ENCODE measurements around the gene HMGCL.
"Not testable (repeated sequence)": the region's sequence is repeated elsewhere in the genome, so short reads cannot be mapped to it uniquely, and the experiment has no call there.

Gene HMGCL

DNA sequence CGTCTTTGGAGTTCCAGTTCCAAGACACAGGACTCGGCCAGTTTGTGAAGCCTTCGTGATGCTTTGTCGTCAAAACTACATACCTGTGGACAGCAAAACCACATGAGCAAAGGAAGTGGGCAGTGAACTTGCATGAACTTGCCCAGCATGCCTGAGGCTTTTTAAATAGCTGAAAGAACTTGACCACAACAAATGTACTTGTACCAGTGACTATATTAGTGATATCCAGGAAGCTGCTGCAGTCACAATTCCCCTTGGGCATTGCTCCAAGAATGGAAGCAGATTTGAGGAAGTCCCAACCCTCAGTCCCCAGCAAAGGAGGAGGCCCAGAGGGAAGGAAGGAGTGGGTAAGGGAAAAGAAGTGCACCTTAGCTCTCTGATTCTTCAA, 40.3 kb upstream of the HMGCL start:
- TF ChIP-seq CTCF (IDR thresholded peaks at IDR 0.05), result no peak
- no peak overlapping the region for H3K4me3 ChIP-seq
- no peak for DNase-seq (ENCODE audit: low spot score)
- H3K27ac ChIP-seq, result peak overlapping the region in 1 of 2 donors; percentile 34

- no peak for DNase-seq (ENCODE audit: low spot score)
- TF ChIP-seq CTCF (IDR thresholded peaks at IDR 0.05), result no peak
- H3K27ac ChIP-seq, result peak overlapping the region in 1 of 2 donors; percentile 34
- H3K4me3 ChIP-seq, result no peak overlapping the region
Observed at GRCh38 chr1:23864801-23865542, 39.7 kb upstream of the HMGCL start.

DNA sequence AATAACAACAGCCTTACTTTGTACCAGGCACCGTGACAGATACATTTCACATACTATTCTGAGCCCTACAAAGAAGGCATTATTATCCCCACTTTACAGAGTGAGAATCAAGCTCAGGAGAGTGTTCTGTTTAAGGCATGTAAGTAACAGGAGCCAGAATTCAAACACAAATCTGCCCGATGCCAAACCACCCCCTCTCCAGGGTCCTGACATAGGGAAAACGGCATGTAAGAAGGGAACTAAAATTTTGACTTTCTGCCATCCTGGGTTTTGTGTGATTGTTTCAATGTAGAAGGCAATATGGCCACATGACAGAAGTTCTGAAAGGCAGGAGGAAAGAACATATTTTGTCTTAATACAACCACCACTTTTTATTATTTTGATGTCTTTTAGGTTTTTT, 37.4 kb upstream of the HMGCL start:
- H3K27ac ChIP-seq, result no peak overlapping the region
- no peak overlapping the region for H3K4me3 ChIP-seq
- TF ChIP-seq CTCF (IDR thresholded peaks at IDR 0.05), result no peak
- no peak for DNase-seq (ENCODE audit: low spot score)

- H3K4me3 ChIP-seq, result no peak overlapping the region
- no peak overlapping the region for H3K27ac ChIP-seq
- TF ChIP-seq CTCF (IDR thresholded peaks at IDR 0.05), result no peak
- no peak for DNase-seq (ENCODE audit: low spot score)
Observed at GRCh38 chr1:23854568-23854967, 29.3 kb upstream of the HMGCL start.

- not testable (repeated sequence) for DNase-seq (ENCODE audit: low spot score); H3K4me3 ChIP-seq
Observed at GRCh38 chr1:23853124-23853523, 27.9 kb upstream of the HMGCL start.

DNA sequence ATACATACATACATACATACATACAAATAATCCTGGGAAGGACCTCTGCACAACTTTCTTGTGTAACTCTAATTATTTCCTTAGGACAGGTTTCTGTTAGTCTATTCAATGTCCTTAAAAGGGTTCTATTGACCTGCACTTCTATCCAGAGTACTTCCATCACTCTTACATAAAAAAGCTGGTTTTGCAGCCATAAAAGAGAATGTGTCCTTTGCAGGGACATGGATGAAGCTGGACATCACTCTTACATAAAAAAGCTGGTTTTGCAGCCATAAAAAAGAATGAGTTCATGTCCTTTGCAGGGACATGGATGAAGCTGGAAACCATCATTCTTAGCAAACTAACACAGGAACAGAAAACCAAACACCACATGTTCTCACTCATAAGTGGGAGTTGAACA, 26.2 kb upstream of the HMGCL start:
- not testable (repeated sequence) for DNase-seq (ENCODE audit: low spot score); H3K27ac ChIP-seq; H3K4me3 ChIP-seq

More at GRCh38 chr1:23853124-23853523, 27.9 kb upstream of the HMGCL start:
- H3K27ac ChIP-seq, result not testable (repeated sequence)

DNA sequence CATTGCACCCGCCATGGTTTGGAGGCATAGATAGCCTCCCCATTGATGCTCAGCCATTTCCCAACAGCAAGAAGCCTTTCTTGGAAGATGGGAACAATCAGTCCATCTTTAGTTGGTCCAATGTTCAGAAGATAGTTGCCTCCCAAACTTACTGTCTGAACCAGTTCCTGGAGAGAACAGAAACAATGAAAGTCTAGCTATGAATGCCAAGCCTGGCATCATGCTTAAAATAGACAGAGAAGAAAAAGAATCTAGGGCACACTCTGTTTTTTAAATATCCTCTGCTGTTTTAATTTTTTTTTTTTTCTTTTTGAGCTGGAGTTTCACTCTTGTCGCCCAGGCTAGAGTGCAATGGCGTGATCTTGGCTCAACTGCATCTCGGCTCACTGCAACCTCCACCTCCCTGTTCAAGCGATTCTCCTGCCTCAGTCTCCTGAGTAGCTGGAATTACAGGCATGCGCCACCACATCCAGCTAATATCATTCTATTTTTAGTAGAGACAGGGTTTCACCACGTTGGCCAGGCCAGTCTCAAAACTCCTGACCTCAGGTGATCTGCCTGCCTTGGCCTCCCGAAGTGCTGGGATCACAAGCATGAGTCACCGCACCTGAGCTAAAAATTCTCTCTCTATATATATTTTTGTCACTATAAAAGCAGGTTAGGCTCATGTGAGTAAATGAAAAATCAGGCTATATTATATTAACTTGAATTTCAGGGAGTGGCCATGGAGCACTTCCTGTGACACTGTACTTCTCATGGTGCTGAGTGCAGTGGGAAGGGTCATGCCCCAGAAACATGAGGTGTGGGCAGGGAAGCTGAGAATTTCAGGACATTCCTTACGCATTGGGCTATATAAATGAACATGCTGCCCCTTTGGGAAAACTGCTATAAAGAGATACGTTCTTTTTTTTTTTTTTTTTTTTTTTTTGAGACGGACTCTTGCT, 23.7 kb upstream of the HMGCL start:
- no peak overlapping the region for H3K4me3 ChIP-seq
- no peak for DNase-seq (ENCODE audit: low spot score)
- no peak for TF ChIP-seq CTCF (IDR thresholded peaks at IDR 0.05)
- H3K27ac ChIP-seq, result no peak overlapping the region

DNA sequence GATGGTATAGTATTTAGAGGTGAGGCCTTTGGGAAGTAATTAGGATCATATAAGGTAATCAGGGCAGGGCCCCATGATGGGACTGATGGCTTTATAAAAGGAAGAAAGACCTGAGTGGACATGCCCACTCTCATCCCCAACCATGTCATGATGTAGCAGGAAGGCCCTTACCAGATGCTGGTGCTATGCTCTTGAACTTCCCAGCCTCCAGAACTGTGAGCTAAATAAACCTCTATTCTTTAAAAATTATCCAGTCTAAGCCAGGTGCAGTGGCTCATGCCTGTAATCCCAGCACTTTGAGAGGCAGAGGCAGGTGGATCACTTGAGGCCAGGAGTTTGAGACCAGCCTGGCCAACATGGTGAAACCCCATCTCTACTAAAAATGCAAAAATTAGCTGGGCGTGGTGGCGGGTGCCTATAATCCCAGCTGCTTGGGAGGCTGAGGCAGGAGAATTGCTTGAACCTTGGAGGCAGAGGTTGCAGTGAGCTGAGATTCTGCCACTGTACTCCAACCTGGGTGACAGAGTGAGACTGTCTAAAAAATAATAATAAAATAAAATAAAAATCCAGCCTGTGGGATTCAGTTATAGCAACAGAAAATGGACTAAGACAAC, 22.4 kb upstream of the HMGCL start:
- H3K4me3 ChIP-seq; H3K27ac ChIP-seq; DNase-seq (ENCODE audit: low spot score): not testable (repeated sequence)
